WTC11 (cell line): Measurements from ENCODE around the gene PCAT6.
A peak's percentile ranks its signal among the peaks of the same experiment; 100 is the strongest.

Experiments used
- ATF1 ChIP-seq: sonication (generic); formaldehyde crosslinking; IDR thresholded peaks from 2 replicates; pipeline ENCODE4 v1.8.1; 2023; ENCODE audit warnings: mild to moderate bottlenecking, moderate library complexity, missing genetic modification reagents
- CDX4 ChIP-seq: fragments of 250-450 bp; sonication (Bioruptor Pico); IDR thresholded peaks from 2 replicates; pipeline ENCODE4 v1.9.0; 2021; ENCODE audit warnings: moderate library complexity, mild to moderate bottlenecking, inconsistent platforms, borderline replicate concordance
- E2F5 ChIP-seq: sonication (generic); formaldehyde crosslinking; IDR thresholded peaks from 2 replicates; pipeline ENCODE4 v1.8.1; 2022; ENCODE audit warnings: mild to moderate bottlenecking, moderate library complexity, missing genetic modification reagents
- ELF4 ChIP-seq: sonication (generic); formaldehyde crosslinking; IDR thresholded peaks from 2 replicates; pipeline ENCODE4 v1.8.1; 2022; ENCODE audit warnings: low read depth, mild to moderate bottlenecking, moderate library complexity, missing genetic modification reagents
- FOXP4 ChIP-seq: sonication (generic); formaldehyde crosslinking; IDR thresholded peaks from 2 replicates; pipeline ENCODE4 v1.8.0; 2022; ENCODE audit warnings: mild to moderate bottlenecking, missing genetic modification reagents
- NR3C1 ChIP-seq: sonication (generic); formaldehyde crosslinking; conservative IDR thresholded peaks from 2 replicates; pipeline ENCODE4 v1.8.1; 2023; ENCODE audit warnings: low read depth, mild to moderate bottlenecking, missing genetic modification reagents
- ZNF219 ChIP-seq: sonication (generic); formaldehyde crosslinking; IDR thresholded peaks from 2 replicates; pipeline ENCODE4 v1.8.0; 2023; ENCODE audit warnings: missing genetic modification reagents, mild to moderate bottlenecking, borderline replicate concordance
- ZNF263 ChIP-seq: sonication (generic); formaldehyde crosslinking; IDR thresholded peaks from 2 replicates; pipeline ENCODE4 v1.8.1; 2022; ENCODE audit warnings: low read depth, mild to moderate bottlenecking, moderate library complexity, missing genetic modification reagents
- ZNF416 ChIP-seq: fragments of 250-450 bp; sonication (Bioruptor Pico); IDR thresholded peaks from 2 replicates; pipeline ENCODE4 v1.9.0; 2021; ENCODE audit warnings: mild to moderate bottlenecking, inconsistent platforms
- TF ChIP-seq, protein P1 (sequence below): fragments of 200-600 bp; IDR thresholded peaks from 2 replicates; pipeline ENCODE4 v1.8.0; 2022; ENCODE audit warnings: antibody characterized with exemption
- TF ChIP-seq, protein P2 (sequence below): sonication (generic); formaldehyde crosslinking; IDR thresholded peaks from 2 replicates; pipeline ENCODE4 v1.8.1; 2023; ENCODE audit warnings: mild to moderate bottlenecking, missing genetic modification reagents, moderate library complexity
- TF ChIP-seq, protein P3 (sequence below): sonication (generic); formaldehyde crosslinking; IDR thresholded peaks from 2 replicates; pipeline ENCODE4 v1.8.1; 2023; ENCODE audit warnings: mild to moderate bottlenecking, missing genetic modification reagents, borderline replicate concordance
- TF ChIP-seq, protein P4 (sequence below): sonication (generic); formaldehyde crosslinking; IDR thresholded peaks from 2 replicates; pipeline ENCODE4 v1.8.1; 2023; ENCODE audit warnings: mild to moderate bottlenecking, missing genetic modification reagents
- TF ChIP-seq, protein P5 (sequence below): sonication (generic); formaldehyde crosslinking; IDR thresholded peaks from 2 replicates; pipeline ENCODE4 v1.8.1; 2023; ENCODE audit warnings: mild to moderate bottlenecking, missing genetic modification reagents

- TF ChIP-seq, protein P1, sequence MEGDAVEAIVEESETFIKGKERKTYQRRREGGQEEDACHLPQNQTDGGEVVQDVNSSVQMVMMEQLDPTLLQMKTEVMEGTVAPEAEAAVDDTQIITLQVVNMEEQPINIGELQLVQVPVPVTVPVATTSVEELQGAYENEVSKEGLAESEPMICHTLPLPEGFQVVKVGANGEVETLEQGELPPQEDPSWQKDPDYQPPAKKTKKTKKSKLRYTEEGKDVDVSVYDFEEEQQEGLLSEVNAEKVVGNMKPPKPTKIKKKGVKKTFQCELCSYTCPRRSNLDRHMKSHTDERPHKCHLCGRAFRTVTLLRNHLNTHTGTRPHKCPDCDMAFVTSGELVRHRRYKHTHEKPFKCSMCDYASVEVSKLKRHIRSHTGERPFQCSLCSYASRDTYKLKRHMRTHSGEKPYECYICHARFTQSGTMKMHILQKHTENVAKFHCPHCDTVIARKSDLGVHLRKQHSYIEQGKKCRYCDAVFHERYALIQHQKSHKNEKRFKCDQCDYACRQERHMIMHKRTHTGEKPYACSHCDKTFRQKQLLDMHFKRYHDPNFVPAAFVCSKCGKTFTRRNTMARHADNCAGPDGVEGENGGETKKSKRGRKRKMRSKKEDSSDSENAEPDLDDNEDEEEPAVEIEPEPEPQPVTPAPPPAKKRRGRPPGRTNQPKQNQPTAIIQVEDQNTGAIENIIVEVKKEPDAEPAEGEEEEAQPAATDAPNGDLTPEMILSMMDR, result peak; percentile 10; the same call in 1 of the 2 replicates
- no peak for TF ChIP-seq ZNF219 (CRISPR knock-in tag)
- no peak for TF ChIP-seq ELF4
- TF ChIP-seq, protein P2, sequence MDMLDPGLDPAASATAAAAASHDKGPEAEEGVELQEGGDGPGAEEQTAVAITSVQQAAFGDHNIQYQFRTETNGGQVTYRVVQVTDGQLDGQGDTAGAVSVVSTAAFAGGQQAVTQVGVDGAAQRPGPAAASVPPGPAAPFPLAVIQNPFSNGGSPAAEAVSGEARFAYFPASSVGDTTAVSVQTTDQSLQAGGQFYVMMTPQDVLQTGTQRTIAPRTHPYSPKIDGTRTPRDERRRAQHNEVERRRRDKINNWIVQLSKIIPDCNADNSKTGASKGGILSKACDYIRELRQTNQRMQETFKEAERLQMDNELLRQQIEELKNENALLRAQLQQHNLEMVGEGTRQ (CRISPR knock-in tag), result no peak
- no peak for TF ChIP-seq ATF1
- TF ChIP-seq CDX4 (CRISPR knock-in tag), result no peak
- no peak for TF ChIP-seq FOXP4 (CRISPR knock-in tag)
- TF ChIP-seq NR3C1, result no peak
- TF ChIP-seq, protein P3, sequence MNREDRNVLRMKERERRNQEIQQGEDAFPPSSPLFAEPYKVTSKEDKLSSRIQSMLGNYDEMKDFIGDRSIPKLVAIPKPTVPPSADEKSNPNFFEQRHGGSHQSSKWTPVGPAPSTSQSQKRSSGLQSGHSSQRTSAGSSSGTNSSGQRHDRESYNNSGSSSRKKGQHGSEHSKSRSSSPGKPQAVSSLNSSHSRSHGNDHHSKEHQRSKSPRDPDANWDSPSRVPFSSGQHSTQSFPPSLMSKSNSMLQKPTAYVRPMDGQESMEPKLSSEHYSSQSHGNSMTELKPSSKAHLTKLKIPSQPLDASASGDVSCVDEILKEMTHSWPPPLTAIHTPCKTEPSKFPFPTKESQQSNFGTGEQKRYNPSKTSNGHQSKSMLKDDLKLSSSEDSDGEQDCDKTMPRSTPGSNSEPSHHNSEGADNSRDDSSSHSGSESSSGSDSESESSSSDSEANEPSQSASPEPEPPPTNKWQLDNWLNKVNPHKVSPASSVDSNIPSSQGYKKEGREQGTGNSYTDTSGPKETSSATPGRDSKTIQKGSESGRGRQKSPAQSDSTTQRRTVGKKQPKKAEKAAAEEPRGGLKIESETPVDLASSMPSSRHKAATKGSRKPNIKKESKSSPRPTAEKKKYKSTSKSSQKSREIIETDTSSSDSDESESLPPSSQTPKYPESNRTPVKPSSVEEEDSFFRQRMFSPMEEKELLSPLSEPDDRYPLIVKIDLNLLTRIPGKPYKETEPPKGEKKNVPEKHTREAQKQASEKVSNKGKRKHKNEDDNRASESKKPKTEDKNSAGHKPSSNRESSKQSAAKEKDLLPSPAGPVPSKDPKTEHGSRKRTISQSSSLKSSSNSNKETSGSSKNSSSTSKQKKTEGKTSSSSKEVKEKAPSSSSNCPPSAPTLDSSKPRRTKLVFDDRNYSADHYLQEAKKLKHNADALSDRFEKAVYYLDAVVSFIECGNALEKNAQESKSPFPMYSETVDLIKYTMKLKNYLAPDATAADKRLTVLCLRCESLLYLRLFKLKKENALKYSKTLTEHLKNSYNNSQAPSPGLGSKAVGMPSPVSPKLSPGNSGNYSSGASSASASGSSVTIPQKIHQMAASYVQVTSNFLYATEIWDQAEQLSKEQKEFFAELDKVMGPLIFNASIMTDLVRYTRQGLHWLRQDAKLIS (CRISPR knock-in tag), result no peak
- TF ChIP-seq, protein P4, sequence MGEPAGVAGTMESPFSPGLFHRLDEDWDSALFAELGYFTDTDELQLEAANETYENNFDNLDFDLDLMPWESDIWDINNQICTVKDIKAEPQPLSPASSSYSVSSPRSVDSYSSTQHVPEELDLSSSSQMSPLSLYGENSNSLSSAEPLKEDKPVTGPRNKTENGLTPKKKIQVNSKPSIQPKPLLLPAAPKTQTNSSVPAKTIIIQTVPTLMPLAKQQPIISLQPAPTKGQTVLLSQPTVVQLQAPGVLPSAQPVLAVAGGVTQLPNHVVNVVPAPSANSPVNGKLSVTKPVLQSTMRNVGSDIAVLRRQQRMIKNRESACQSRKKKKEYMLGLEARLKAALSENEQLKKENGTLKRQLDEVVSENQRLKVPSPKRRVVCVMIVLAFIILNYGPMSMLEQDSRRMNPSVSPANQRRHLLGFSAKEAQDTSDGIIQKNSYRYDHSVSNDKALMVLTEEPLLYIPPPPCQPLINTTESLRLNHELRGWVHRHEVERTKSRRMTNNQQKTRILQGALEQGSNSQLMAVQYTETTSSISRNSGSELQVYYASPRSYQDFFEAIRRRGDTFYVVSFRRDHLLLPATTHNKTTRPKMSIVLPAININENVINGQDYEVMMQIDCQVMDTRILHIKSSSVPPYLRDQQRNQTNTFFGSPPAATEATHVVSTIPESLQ, result no peak
- no peak for TF ChIP-seq ZNF416 (CRISPR knock-in tag)
- TF ChIP-seq E2F5 (CRISPR knock-in tag), result no peak
- TF ChIP-seq, protein P5, sequence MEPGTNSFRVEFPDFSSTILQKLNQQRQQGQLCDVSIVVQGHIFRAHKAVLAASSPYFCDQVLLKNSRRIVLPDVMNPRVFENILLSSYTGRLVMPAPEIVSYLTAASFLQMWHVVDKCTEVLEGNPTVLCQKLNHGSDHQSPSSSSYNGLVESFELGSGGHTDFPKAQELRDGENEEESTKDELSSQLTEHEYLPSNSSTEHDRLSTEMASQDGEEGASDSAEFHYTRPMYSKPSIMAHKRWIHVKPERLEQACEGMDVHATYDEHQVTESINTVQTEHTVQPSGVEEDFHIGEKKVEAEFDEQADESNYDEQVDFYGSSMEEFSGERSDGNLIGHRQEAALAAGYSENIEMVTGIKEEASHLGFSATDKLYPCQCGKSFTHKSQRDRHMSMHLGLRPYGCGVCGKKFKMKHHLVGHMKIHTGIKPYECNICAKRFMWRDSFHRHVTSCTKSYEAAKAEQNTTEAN (CRISPR knock-in tag), result no peak
- no peak for TF ChIP-seq ZNF263 (CRISPR knock-in tag)
Observed at GRCh38 chr1:202852163-202852904, 41.6 kb downstream of the PCAT6 start.
